ENCODE results near the gene KCTD14.
"Not testable (repeated sequence)": the region's sequence is repeated elsewhere in the genome, so short reads cannot be mapped to it uniquely, and the experiment has no call there.

The KCTD14 gene

GRCh38 chr11:78022397-78023396, at the start of gene KCTD14:
Gene KCTD14, minus strand, starts transcription at chr11:78023276. Its CDS starts 27 bp downstream, at chr11:78023249.
- Mint-ChIP-seq H3K27ac (no peak within 1 kb of the TSS), H3K27me3 (peaks cover 24% of the 10 kb centered on the region), H3K4me1 (peaks cover 9% of the 10 kb centered on the region), H3K9me3 (no peaks in the 10 kb centered on the region), H3K4me3 (peak within 1 kb of the TSS in 1 of 2 donors; percentile 49)
- ATAC-seq = no peak
- no peak for DNase-seq

- ATAC-seq (no peak), DNase-seq (no peak)
- no peaks in the 10 kb centered on the region for H3K27me3 Mint-ChIP-seq
- H3K27ac Mint-ChIP-seq = no peak overlapping the region
- H3K4me3 Mint-ChIP-seq = no peak overlapping the region
- H3K9me3 Mint-ChIP-seq = no peaks in the 10 kb centered on the region
- H3K4me1 Mint-ChIP-seq = peaks cover 24% of the 10 kb centered on the region
Measured at GRCh38 chr11:78072455-78072854, 49.4 kb upstream of the KCTD14 start.

- H3K9me3 Mint-ChIP-seq = no peaks in the 10 kb centered on the region
- H3K4me1 Mint-ChIP-seq = peaks cover 20% of the 10 kb centered on the region
- no peak overlapping the region for H3K4me3 Mint-ChIP-seq
- ATAC-seq (no peak), DNase-seq (no peak)
- H3K27ac Mint-ChIP-seq = peak overlapping the region; percentile 2 to 14
- H3K27me3 Mint-ChIP-seq = no peaks in the 10 kb centered on the region
Measured at GRCh38 chr11:78071717-78072116, 48.6 kb upstream of the KCTD14 start.

GRCh38 chr11:78070621-78071020, 47.5 kb upstream of the KCTD14 start:
- Mint-ChIP-seq H3K4me1 (peaks cover 9% of the 10 kb centered on the region), H3K27me3 (no peaks in the 10 kb centered on the region), H3K4me3 (no peak overlapping the region), H3K27ac (no peak overlapping the region), H3K9me3 (no peaks in the 10 kb centered on the region)
- no peak for ATAC-seq
- no peak for DNase-seq

GRCh38 chr11:78069465-78069864, 46.4 kb upstream of the KCTD14 start:
- no peak for DNase-seq
- Mint-ChIP-seq H3K9me3 (no peaks in the 10 kb centered on the region), H3K4me3 (no peak overlapping the region), H3K4me1 (peaks cover under 1% of the 10 kb centered on the region), H3K27ac (peak overlapping the region in 1 of 2 donors; percentile 3), H3K27me3 (no peaks in the 10 kb centered on the region)
- no peak for ATAC-seq

- no peak overlapping the region for H3K27ac Mint-ChIP-seq
- DNase-seq (no peak), ATAC-seq (no peak)
- no peaks in the 10 kb centered on the region for H3K27me3 Mint-ChIP-seq
- no peak overlapping the region for H3K4me3 Mint-ChIP-seq
- no peaks in the 10 kb centered on the region for H3K4me1 Mint-ChIP-seq
- no peaks in the 10 kb centered on the region for H3K9me3 Mint-ChIP-seq
Measured at GRCh38 chr11:78067704-78068103, 44.6 kb upstream of the KCTD14 start.

- Mint-ChIP-seq H3K9me3 (no peaks in the 10 kb centered on the region), H3K4me1 (no peaks in the 10 kb centered on the region), H3K27me3 (no peaks in the 10 kb centered on the region), H3K4me3 (no peak overlapping the region), H3K27ac (no peak overlapping the region)
- no peak for ATAC-seq
- DNase-seq = no peak
Measured at GRCh38 chr11:78066471-78066870, 43.4 kb upstream of the KCTD14 start.

- no peak for DNase-seq
- H3K9me3 Mint-ChIP-seq = no peaks in the 10 kb centered on the region
- no peak overlapping the region for H3K27ac Mint-ChIP-seq
- ATAC-seq = no peak
- H3K4me3 Mint-ChIP-seq = no peak overlapping the region
- no peaks in the 10 kb centered on the region for H3K4me1 Mint-ChIP-seq
- no peaks in the 10 kb centered on the region for H3K27me3 Mint-ChIP-seq
Measured at GRCh38 chr11:78065203-78065602, 42.1 kb upstream of the KCTD14 start.

- no peaks in the 10 kb centered on the region for H3K4me1 Mint-ChIP-seq
- ATAC-seq = no peak
- no peaks in the 10 kb centered on the region for H3K27me3 Mint-ChIP-seq
- no peak for DNase-seq
- H3K4me3 Mint-ChIP-seq = no peak within 1 kb of the TSS
- H3K9me3 Mint-ChIP-seq = no peaks in the 10 kb centered on the region
- H3K27ac Mint-ChIP-seq = no peak within 1 kb of the TSS
Measured at GRCh38 chr11:78063440-78064181, 40.5 kb upstream of the KCTD14 start, which contains the start of gene THRSP. Gene THRSP, plus strand, starts transcription at chr11:78063861. Its CDS starts 21 bp downstream, at chr11:78063882.

GRCh38 chr11:78062671-78063070, 39.6 kb upstream of the KCTD14 start:
- ATAC-seq (no peak), DNase-seq (no peak)
- Mint-ChIP-seq H3K27ac (no peak overlapping the region), H3K4me3 (no peak overlapping the region), H3K27me3 (no peaks in the 10 kb centered on the region), H3K4me1 (no peaks in the 10 kb centered on the region), H3K9me3 (no peaks in the 10 kb centered on the region)

GRCh38 chr11:78061921-78062311, 38.8 kb upstream of the KCTD14 start:
- H3K4me1 Mint-ChIP-seq = no peaks in the 10 kb centered on the region
- no peaks in the 10 kb centered on the region for H3K27me3 Mint-ChIP-seq
- H3K4me3 Mint-ChIP-seq = no peak overlapping the region
- no peaks in the 10 kb centered on the region for H3K9me3 Mint-ChIP-seq
- DNase-seq (no peak), ATAC-seq (no peak)
- H3K27ac Mint-ChIP-seq = peak overlapping the region in 1 of 2 donors; percentile 54

- Mint-ChIP-seq H3K27me3 (no peaks in the 10 kb centered on the region), H3K27ac (peak overlapping the region in 1 of 2 donors; percentile 54)
Measured at GRCh38 chr11:78061088-78061920, 38.2 kb upstream of the KCTD14 start.

GRCh38 chr11:78060533-78060932, 37.5 kb upstream of the KCTD14 start:
- no peak for ATAC-seq
- Mint-ChIP-seq H3K27ac (no peak overlapping the region), H3K4me1 (no peaks in the 10 kb centered on the region), H3K9me3 (no peaks in the 10 kb centered on the region), H3K4me3 (no peak overlapping the region), H3K27me3 (no peaks in the 10 kb centered on the region)
- DNase-seq = no peak

More at GRCh38 chr11:78061088-78061920, 38.2 kb upstream of the KCTD14 start:
- Mint-ChIP-seq H3K9me3 (no peaks in the 10 kb centered on the region), H3K4me1 (no peaks in the 10 kb centered on the region), H3K4me3 (no peak overlapping the region)
- no peak for ATAC-seq
- DNase-seq = no peak

GRCh38 chr11:78059749-78060328, 36.8 kb upstream of the KCTD14 start:
- not testable (repeated sequence) for H3K27me3 Mint-ChIP-seq, H3K4me3 Mint-ChIP-seq, ATAC-seq, H3K4me1 Mint-ChIP-seq, H3K9me3 Mint-ChIP-seq, DNase-seq
- peak overlapping the region in 1 of 2 donors; percentile 13 for H3K27ac Mint-ChIP-seq
